AG08396 (cell line): ENCODE measurements around the gene CRISPLD2.
A peak's percentile ranks its signal among the peaks of the same experiment; 100 is the strongest.
"Not testable (repeated sequence)": the region's sequence is repeated elsewhere in the genome, so short reads cannot be mapped to it uniquely, and the experiment has no call there.

Experiments
- DNase-seq: peaks from one replicate; pipeline ENCODE4 v3.0.0; 2012; ENCODE audit warnings: low spot score, mixed read lengths

CRISPLD2 gene

DNA sequence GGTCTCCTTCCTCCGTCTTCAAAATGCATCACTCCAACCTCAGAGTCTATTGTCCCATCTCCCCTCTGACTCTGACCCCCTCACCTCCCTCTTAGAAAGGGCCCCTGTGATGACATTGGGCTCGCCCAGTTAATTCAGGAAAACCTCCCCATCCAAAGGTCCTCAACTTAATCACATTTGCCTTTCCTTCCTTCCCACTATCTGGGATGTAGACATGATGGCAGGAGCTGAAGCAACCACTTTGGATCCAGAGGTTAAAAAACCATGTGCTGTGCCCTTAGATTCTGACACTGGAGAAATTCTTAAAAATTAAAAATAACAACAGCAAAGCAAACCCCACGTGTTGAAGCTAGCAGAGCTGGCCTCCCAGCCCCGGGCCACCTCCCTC lies 111.3 kb downstream of the CRISPLD2 start:
- DNase-seq, result no peak

DNA sequence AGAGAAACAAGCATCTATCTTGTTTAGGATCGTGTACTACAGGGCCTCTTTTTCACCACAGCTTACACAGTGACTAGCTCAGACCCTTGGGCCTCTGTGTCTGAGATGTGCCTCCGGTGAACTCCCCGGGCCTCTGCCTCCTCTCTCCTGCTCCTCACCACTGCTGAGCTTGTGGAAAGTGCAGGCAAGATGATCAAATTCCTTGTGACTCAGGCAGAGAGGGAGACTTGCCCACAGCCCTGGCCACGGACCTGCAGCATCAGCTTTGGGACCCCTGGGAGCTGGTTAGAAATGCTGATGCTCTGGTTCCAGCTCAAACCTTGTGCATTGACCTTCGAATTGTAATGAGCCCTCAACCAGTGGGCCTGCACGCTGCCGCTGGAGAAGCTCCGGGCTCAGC lies 111.7 kb downstream of the CRISPLD2 start:
- DNase-seq, result no peak

- DNase-seq, result no peak
These were observed 112.9 kb downstream of the CRISPLD2 start for GRCh38 chr16:84932681-84933080.

DNA sequence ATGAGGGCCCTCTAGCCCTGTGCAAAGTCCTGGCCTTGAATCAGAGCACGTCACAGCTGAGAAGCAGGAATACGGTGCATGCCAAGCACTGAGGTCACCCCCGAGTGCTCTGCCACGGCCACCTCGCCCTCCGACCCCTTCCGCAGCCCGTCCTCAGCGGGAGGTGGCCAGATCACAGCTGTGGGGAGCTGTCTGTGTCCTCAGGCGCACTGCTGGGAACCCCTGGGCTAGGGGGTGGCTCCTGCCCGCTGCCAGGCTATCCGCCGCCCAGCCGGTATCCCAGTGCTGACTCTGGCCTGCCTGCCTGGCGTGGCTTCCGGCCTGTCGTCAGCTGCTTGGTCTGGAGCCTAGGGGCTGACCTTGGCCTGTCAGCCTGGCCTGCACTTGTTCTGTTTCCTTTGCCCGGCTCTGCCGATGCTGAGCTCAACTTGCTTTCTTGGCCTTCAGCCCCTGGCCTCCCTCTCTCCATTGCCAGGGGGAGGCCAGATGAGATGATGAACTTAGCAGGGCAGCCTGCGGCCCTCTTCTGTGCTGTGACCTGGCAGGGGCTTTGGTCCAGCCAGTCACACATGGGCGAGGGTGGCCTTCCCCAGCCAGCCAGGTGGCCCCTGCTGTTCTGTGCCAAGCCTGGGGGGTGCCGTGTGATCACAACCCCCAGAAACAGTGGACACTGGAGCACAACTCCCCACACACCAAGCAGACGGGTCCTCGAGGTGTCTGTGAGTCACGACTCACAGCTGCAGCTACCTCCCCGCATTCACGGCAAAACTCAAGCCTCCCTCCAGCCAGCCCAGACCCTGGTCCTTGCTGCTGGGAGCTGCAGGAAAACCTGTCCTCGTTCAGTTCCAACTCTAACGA lies 114.2 kb downstream of the CRISPLD2 start:
- DNase-seq, result peak; percentile 77

- DNase-seq, result no peak
These were observed 117.6 kb downstream of the CRISPLD2 start for GRCh38 chr16:84937196-84938005.

DNA sequence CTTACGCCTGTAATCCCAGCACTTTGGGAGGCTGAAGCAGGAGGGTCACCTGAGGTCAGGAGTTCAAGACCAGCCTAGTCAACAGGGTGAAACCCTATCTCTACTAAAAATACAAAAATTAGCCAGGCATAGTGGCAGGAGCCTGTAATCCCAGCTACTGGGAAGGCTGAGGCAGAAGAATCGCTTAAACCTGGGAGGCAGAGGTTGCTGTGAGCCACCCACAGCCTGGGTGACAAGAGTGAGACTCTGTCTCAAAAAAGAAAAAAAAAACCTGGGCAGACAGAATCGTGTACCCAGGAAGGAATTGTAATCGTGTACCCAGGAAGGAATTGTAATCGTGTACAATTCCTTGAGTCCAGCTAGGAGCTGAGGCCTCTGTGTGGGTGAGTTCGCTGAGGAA lies 118.8 kb downstream of the CRISPLD2 start:
- not testable (repeated sequence) for DNase-seq

DNA sequence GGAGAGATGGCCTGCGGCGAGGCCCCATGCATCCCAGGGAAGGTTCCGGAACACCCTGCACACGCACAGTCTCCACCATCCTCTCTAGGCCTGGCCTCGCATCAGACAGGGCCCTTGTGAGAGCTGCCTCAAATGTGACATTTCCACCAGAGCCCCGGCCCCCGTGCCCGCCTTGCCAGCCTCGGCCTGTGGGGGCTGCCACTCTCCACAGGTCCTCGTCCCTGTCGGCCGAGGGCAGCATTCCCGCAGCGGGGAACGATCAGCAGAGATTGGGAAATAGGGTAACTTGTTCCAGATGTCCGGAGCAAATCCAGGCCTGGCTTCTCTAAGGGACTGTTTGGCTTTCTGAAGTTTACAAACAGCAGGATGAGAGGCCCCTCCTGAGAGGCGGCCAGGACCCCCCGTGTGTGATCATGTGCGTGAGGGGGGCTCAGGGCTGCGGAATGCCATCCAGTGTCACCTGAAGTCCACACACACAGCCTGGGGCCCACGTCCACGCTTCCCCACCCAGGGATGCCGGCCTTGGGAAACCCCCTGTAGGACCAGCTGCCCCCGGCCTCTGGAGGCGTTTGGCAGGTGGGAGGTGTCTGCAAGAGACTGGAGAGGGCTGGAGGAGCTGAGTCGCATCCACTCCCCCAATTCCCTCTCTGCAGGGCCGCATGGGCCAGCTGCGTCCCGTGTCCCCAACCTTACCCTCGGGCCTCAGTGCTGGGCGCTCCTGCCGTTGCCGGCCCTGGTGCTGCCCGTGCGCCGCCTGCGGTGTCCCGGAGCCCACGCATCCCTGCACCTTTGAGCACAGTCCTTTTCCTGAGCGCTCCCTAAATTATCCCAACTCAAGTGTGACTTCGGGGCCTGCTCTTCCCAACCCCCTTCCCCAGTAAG lies 121.1 kb downstream of the CRISPLD2 start:
- peak; percentile 56 for DNase-seq

- no peak for DNase-seq
These were observed 122.1 kb downstream of the CRISPLD2 start for GRCh38 chr16:84941921-84942320.

- DNase-seq, result no peak
These were observed 123.0 kb downstream of the CRISPLD2 start for GRCh38 chr16:84942786-84943185.

DNA sequence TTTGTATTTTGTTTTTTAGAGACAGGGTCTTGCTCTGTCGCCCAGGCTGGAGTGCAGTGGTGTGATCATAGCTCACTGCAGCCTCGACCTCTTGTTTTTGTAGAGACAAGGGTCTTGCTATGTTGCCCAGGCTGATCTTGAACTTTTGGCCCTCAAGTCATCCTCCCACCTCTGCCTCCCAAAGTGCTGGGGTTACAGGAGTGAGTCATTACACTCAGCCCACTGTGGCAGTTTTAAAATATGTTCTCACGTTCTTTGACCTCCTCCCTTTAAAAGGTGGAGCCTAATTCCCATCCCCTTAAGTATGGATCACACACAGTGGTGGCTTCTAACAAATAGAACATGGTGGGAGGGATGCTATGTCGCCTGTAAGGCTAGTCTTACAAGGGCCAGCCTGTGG lies 123.8 kb downstream of the CRISPLD2 start:
- no peak for DNase-seq

DNA sequence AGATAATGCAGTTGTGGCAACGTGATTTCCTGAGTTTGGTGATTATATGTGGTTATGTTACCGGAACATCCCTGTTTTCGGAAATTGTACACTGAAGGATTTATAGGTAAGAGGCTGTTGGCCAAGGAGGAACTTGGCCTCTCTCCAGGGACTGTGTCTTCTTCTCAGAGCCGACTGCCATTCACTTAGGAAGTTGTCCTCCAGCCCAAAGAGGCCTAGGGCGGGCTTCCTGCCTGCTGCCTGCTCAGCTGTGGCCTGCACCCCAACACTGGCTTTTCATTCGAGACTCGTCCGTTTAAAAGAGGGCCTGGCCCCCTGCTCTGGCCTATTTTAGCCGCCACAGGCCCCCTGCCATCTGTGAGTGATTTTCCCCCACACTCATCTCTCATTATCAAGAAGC lies 127.2 kb downstream of the CRISPLD2 start:
- DNase-seq, result no peak

GRCh38 chr16:84947996-84948850 lies 128.4 kb downstream of the CRISPLD2 start:
- DNase-seq, result no peak

DNA sequence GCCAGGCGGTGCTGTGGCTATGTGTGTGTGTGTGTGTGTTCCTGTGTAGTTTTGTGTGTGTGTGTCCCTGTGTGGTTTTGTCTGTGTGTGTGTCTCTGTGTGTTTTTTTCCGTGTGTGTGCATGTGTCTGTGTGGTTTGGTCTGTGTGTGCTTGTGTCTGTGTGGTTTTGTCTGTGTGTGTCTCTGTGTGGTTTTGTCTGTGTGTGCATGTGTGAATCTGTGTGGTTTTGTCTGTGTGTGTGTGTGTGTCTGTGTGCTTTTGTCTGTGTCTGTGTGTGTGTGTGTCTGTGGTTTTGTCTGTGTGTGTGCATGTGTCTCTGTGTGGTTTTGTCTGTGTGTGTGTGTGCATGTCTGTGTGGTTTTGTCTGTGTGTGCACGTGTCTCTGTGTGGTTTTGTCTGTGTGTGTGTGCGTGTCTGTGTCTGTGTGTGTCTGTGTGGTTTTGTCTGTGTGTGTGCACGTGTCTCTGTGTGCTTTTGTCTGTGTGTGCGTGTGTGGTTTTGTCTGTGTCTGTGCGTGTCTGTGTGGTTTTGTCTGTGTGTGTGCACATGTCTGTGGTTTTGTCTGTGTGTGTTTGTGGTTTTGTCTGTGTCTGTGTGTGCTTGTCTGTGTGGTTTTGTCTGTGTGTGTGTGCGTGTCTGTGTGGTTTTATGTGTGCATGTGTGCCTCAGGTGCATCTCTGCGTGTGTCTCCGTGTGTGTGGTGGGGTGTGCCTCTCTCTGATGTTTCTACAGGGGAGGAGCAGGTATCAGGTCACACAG lies 129.2 kb downstream of the CRISPLD2 start:
- DNase-seq, result no peak

GRCh38 chr16:84949772-84950436 lies 130.1 kb downstream of the CRISPLD2 start:
- no peak for DNase-seq

DNA sequence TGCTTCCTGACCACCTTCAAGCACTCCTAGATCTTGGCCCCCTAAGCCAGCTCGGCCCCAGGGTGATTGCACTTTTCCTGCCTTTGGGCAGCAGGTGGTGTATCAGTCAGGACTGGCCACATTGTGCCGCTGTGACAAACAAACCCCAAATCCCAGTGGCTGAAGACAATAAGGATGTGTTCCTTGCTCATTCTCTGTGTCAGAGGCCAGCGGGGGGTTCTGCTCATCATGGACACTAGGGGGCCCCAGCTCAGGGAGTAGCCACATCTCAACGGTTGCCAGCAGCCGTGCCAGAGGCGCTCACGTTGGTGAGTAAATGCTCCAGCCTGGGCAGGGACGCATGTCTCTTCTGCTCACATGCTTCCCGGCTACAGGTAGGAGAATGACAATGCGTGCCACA lies 131.1 kb downstream of the CRISPLD2 start:
- no peak for DNase-seq

GRCh38 chr16:84952335-84953189 lies 132.8 kb downstream of the CRISPLD2 start:
- DNase-seq, result peak; percentile 87

- no peak for DNase-seq
These were observed 133.5 kb downstream of the CRISPLD2 start for GRCh38 chr16:84953190-84953746.

DNA sequence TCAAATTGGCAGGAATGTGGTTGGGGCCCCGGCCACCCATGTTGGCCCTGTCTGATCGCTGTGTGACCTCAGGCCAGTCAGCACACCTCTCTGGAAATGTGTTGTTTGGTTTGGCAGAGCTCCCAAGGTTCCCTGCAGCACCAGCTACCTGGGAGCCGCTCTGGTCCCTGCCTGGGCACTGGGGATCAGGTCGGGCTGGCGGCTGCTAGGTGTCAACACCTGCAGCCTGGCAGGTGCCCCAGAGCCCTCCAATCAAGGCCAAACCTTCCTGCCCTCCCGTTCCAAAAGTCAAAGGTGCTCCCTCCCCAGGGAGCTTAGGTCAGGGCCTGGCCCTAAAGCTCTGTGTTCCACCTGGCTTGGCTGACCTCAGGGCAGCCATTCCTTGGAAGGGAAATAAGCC lies 135.6 kb downstream of the CRISPLD2 start:
- DNase-seq, result no peak

GRCh38 chr16:84957192-84957591 lies 137.4 kb downstream of the CRISPLD2 start:
- no peak for DNase-seq
